ENCODE results near the gene CIBAR2.
"Not testable (repeated sequence)": the region's sequence is repeated elsewhere in the genome, so short reads cannot be mapped to it uniquely, and the experiment has no call there.

Gene CIBAR2

DNA sequence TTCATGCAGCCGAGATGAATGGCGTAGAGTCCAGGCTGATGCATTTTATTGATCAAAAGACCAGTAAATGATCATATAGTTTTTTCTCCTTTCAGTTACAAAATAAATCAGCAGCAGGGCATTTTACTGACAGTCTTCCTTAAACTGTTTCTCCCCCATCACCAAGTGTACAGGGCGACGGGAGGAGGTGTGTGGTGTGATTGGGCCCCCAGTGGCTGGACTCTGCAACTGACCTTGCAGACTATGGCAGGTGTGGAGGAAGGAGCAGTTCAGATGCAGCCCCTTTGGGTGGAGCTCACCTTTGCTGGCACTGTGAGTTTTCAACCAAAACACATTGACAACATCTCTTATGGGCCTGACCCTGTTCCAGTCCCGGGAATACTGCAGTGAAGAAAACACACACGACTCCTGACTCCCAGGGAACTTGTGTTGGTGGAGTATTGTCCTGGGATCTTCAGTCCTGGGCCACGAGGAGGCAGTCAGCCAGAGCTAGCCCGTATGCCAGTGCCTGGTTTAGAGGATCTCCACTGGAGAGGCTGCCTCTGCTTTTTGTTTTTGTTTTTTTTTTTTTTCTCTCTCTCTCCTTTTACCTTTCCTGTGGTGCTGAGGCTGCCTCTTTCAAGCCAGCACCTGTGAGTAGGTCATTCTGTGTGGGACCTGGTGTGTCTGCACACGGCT is 54.9 kb downstream of the CIBAR2 start:
- no peak for FAIRE-seq

DNA sequence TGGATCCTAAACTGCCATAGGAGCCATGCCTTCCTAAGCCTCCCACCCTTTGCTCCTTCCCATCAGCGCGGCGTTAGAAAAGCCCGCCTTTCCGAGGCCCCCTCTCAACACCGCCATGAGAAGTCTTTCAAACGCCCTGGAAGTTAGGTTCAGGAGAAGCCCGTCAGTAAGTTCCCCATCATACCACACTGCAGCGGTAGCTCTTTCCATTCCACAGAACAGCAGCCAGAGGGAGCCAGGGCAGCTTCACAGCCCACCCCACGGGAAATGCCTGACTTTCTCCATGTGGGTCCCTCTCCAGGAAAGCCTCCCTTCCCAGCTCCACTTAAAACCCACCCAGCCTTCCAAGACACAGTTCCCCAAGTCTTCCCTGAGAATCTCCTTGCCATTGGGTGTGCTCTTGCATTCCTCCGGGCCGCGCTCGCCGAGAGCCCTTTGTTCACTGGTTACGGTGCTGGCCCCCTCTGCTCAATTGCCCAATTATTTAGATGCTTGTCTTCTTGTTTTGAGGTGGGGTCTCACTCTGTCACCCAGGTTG is 56.0 kb downstream of the CIBAR2 start:
- FAIRE-seq = no peak

- FAIRE-seq = no peak
These were observed 56.6 kb downstream of the CIBAR2 start for GRCh38 chr16:85055493-85056210.

- FAIRE-seq = no peak
These were observed 57.3 kb downstream of the CIBAR2 start for GRCh38 chr16:85054948-85055492.

- not testable (repeated sequence) for FAIRE-seq
These were observed 58.0 kb downstream of the CIBAR2 start for GRCh38 chr16:85054321-85054720.

DNA sequence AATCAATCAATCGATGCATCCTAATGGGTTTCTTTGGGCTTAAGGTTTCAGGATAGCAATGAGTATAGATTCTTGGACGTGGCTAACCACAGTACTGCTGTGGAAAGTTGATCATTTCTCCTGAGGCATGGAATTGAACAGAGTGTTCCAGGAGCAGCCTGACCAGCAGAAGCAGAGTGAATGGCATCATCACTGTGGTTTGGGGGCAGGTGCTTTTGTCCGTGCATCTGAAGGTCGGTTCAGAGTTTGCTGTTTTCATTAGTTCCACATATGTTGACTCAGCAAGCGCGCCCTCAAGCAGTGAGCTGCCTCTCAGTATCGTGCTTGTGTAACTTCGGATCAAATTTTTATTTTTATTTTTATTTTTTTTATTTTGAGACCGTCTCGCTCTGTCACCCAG is 59.7 kb downstream of the CIBAR2 start:
- no peak for FAIRE-seq

DNA sequence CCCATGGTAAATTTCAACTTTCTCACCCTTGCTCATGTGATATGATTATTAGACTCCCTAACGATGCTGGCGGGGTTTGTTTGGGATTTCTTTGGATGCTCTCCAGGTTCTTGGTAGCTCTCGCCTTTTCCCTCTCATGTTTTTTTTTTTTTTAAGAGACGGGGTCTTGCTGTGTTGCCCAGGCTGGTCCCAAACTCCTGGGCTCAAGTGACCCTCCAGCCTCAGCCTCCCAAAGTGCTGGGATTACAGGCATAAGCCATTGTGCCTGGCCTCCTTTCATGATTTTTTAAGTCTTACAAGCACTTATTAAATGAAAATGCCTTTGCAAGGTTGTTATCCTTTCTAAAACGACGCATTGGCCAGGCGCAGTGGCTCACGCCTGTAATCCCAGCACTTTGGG is 60.6 kb downstream of the CIBAR2 start:
- FAIRE-seq = no peak

DNA sequence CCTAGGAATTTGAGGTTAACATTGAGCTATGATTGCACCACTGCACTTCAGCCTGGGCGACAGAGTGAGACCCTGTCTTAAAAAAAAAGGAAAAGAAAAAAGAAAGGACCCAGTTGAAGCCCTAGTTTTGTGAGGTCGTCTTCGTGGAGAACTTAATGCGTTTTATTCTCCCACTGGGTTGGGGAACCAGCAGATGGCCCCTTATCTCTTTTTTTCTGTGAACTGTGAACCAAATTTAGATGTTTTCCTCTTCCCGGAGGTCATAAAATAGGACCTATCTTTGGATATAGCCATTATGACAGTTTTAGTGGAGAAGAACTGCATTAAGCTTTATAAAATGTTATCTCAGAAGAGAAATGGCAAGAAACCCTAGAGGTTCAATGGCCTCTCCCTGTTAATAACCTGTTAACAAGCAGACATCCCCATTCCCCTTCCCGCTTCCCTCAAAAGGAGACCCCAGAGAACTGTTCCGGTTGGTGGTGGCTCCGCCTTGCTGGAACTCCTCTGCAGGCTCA is 61.1 kb downstream of the CIBAR2 start:
- FAIRE-seq = no peak

GRCh38 chr16:85049706-85050305 is 62.5 kb downstream of the CIBAR2 start:
- no peak for FAIRE-seq

DNA sequence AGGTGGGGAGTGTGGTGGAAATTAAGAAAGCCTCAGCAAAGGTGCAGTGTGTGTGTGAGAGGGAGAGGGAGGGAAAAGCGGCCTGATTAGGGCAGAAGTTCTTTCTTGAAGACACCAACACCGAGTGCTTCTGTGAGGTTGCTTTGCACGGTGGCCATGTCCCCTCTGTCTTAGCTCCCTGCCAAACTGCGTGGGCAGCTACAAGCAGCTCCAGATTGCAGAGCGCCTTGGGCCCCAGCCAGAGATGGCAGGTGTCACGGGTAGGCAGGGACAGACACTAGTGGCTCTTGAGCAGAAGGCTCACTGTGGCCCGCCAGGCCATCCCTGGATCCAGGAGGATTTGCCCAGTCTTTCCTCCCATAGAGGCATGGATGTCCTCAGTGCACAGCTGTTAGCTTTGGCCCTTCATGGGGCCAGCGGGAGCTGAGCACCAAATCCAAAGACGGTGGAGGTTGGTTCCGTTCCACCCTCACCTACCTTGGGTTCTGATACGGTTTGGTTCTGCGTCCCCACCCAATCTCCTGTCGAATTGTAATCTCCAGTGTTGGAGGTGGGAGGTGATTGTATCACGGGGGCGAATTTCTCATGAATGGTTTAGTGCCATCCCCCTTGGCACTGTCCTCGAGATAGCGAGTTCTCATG is 63.2 kb downstream of the CIBAR2 start:
- FAIRE-seq = no peak

Measured in A204.1 (cell line).